K562 (cell line): ENCODE data around the gene PHF11. TPM values are rescaled to one million over a fixed set of nuclear protein-coding genes. Genes with fewer than 3 reads are reported as not detected.

Source experiments
- ATAC-seq: fragments of 200-7000 bp; cut with Tn5 transposase; 3 replicates; pipeline ENCODE4 v1.9.1; 2020; ENCODE audit warnings: moderate library complexity
- BruUV-seq: library from RNA; stranded (reverse); fragments of 400-500 nt; replicated peaks from 2 replicates; lab custom pipeline; 2021; lab: Mats Ljungman, UMichigan
- CTCF ChIA-PET: fragments of 300-600 bp; formaldehyde crosslinking; extraction: SDS; loops from one replicate; lab custom pipeline; 2021; ENCODE audit warnings: low intra/inter-chr PET ratio; lab: Yijun Ruan, JAX
- POLR2A ChIA-PET: fragments of 300-600, 350-650 bp; sonication (Branson Sonifier 250); formaldehyde crosslinking; extraction: SDS; loops from one replicate; lab custom pipeline; 2021; ENCODE audit warnings: antibody characterized with exemption, inconsistent platforms; lab: Yijun Ruan, JAX
- DNase-seq, 4 experiments: peaks; one replicate each; pipeline versions ENCODE4 v3.0.0 to v3.0.0-alpha.2; 2011 to 2018; ENCODE audit warnings: low spot score in 3 of 4, mixed read lengths in 3 of 4; ENCODE audit errors: extremely low read depth in 1 of 4
- FAIRE-seq: peaks from 2 replicates; lab custom pipeline; 2011; peaks lifted over from hg19 to GRCh38; lab: Jason Lieb, UNC
- H2AFZ ChIP-seq: 2 replicates; pipeline ENCODE4 v1.6.0; 2011; ENCODE audit warnings: low read depth, low read length, control low read depth, inconsistent platforms
- H3K27ac ChIP-seq: fragments of 200-600 bp; 3 replicates; pipeline ENCODE4 v1.8.0; 2011; ENCODE audit warnings: low read depth, mild to moderate bottlenecking, control low read depth, inconsistent platforms, low read length, moderate library complexity, mixed read lengths; ENCODE audit errors: extremely low read depth
- H3K27me3 ChIP-seq, 2 experiments: fragments of 300-600 bp in 1 of 2; 2 replicates in 1 of 2; 3 replicates in 1 of 2; pipeline versions ENCODE4 v1.6.0 to v1.8.0; 2011; ENCODE audit warnings: inconsistent platforms in 2 of 2, low read length in 2 of 2, mild to moderate bottlenecking in 1 of 2, mixed read lengths in 1 of 2, moderate library complexity in 1 of 2; ENCODE audit not compliant: control insufficient read depth in 2 of 2, insufficient read depth in 2 of 2
- H3K36me3 ChIP-seq: fragments of 300-600 bp; 3 replicates; pipeline ENCODE4 v1.8.0; 2011; ENCODE audit warnings: mild to moderate bottlenecking, low read length, inconsistent platforms; ENCODE audit not compliant: control insufficient read depth, insufficient read depth
- H3K4me1 ChIP-seq, 2 experiments: fragments of 200-600 bp in 1 of 2; replicated peaks in 1 of 2; 2 replicates in 1 of 2; 3 replicates in 1 of 2; pipeline versions ENCODE4 v1.5.1 to v1.8.0; 2011; ENCODE audit warnings: inconsistent platforms in 2 of 2, low read length in 2 of 2, mild to moderate bottlenecking in 1 of 2, mixed read lengths in 1 of 2, moderate library complexity in 1 of 2; ENCODE audit not compliant: control insufficient read depth in 2 of 2, insufficient read depth in 2 of 2
- H3K4me2 ChIP-seq: 2 replicates; pipeline ENCODE4 v1.6.1; 2011; ENCODE audit warnings: low read length, control low read depth, inconsistent platforms, mixed read lengths; ENCODE audit not compliant: insufficient read depth
- H3K4me3 ChIP-seq: fragments of 200-600 bp; sonication (generic), shearing (Covaris generic); 2 replicates; pipeline ENCODE4 v1.5.1; 2016; ENCODE audit warnings: control low read depth, inconsistent platforms
- H3K79me2 ChIP-seq: fragments of 200-600 bp; 3 replicates; pipeline ENCODE4 v1.8.0; 2011; ENCODE audit warnings: low read length, inconsistent platforms; ENCODE audit not compliant: control insufficient read depth, insufficient read depth
- H3K9ac ChIP-seq, 2 experiments: 2 replicates each; pipeline versions ENCODE4 v1.6.0 to v1.6.1; 2011; ENCODE audit warnings: low read depth in 2 of 2, low read length in 2 of 2, control low read depth in 1 of 2, inconsistent platforms in 1 of 2, mild to moderate bottlenecking in 1 of 2, mixed read lengths in 1 of 2; ENCODE audit not compliant: insufficient read depth in 1 of 2
- H3K9me1 ChIP-seq: one replicate; pipeline ENCODE4 v1.6.0; 2011; ENCODE audit warnings: inconsistent platforms, mild to moderate bottlenecking, low read length, moderate library complexity; ENCODE audit not compliant: control insufficient read depth, insufficient read depth
- H3K9me3 ChIP-seq: replicated peaks from 2 replicates; pipeline ENCODE4 v1.5.1; 2011; ENCODE audit warnings: low read depth, low read length, inconsistent platforms; ENCODE audit not compliant: control insufficient read depth, insufficient read depth
- H4K20me1 ChIP-seq: replicated peaks from 2 replicates; pipeline ENCODE4 v1.6.1; 2011; ENCODE audit warnings: low read length, inconsistent platforms, mixed read lengths; ENCODE audit not compliant: control insufficient read depth, insufficient read depth
- ARID4B ChIP-seq: sonication (generic); formaldehyde crosslinking; IDR thresholded peaks from 2 replicates; pipeline ENCODE4 v1.8.0; 2022; ENCODE audit warnings: mild to moderate bottlenecking, missing genetic modification reagents
- CBX8 ChIP-seq: fragments of 200-600 bp; sonication (generic); IDR thresholded peaks from 2 replicates; pipeline ENCODE4 v1.6.1; 2012; ENCODE audit warnings: borderline replicate concordance, mixed run types, low read depth, mild to moderate bottlenecking, moderate library complexity, mixed read lengths, low read length, control low read depth, inconsistent platforms; ENCODE audit not compliant: poor library complexity, severe bottlenecking; ENCODE audit errors: extremely low read depth
- FOSL1 ChIP-seq: fragments of 200-800 bp; sonication (Bioruptor generic); conservative IDR thresholded peaks from 2 replicates; pipeline ENCODE4 v1.6.1; 2016; ENCODE audit warnings: missing genetic modification characterization, missing compliant biosample characterization
- MEIS2 ChIP-seq: fragments of 450-650 bp; IDR thresholded peaks from 2 replicates; pipeline ENCODE4 v1.6.1; 2014; ENCODE audit warnings: mild to moderate bottlenecking; ENCODE audit not compliant: partially characterized antibody
- MYNN ChIP-seq, 2 experiments: sonication (generic); formaldehyde crosslinking in 1 of 2; IDR thresholded peaks; 2 replicates each; pipeline versions ENCODE4 v1.5.0 to v1.6.1; 2016 to 2020; ENCODE audit warnings: antibody characterized with exemption in 1 of 2, missing genetic modification reagents in 1 of 2
- NFXL1 ChIP-seq: fragments of 450-650 bp; formaldehyde crosslinking; IDR thresholded peaks from 2 replicates; pipeline ENCODE4 v1.4.0; 2021; ENCODE audit warnings: mild to moderate bottlenecking
- NR4A1 ChIP-seq, 2 experiments: fragments of 250-450 bp in 1 of 2; fragments of 450-650 bp in 1 of 2; sonication (Bioruptor Pico) in 1 of 2; IDR thresholded peaks; 2 replicates each; pipeline versions ENCODE4 v1.4.0 to v1.6.1; 2016 to 2020; ENCODE audit warnings: mild to moderate bottlenecking in 2 of 2, missing compliant biosample characterization in 1 of 2, missing genetic modification characterization in 1 of 2, moderate library complexity in 1 of 2
- PCBP1 ChIP-seq: fragments of 200-400 bp; formaldehyde crosslinking; IDR thresholded peaks from 2 replicates; pipeline ENCODE4 v1.6.1; 2018; ENCODE audit warnings: mild to moderate bottlenecking, low read depth, low read length; ENCODE audit not compliant: poor library complexity, severe bottlenecking
- ZNF124 ChIP-seq: sonication (generic); formaldehyde crosslinking; IDR thresholded peaks from 2 replicates; pipeline ENCODE4 v1.8.1; 2022; ENCODE audit warnings: missing genetic modification reagents
- WGBS: fragments of 100-300 bp; shearing (Covaris generic); methylation state at CpG from one replicate; pipeline ENCODE4 v1.1.6; 2016; ENCODE audit warnings: low coverage, mixed read lengths; ENCODE audit not compliant: insufficient coverage; ENCODE audit errors: missing lambda C conversion rate; 5-methylcytosine and 5-hydroxymethylcytosine counted together
- in situ Hi-C: fragments of 300-500 bp; cut with MboI; formaldehyde crosslinking; loops from 4 replicates; pipeline ENCODE4 v1.15.0; 2018; ENCODE audit warnings: inconsistent platforms, mixed read lengths
- intact Hi-C: fragments of 100-400 bp; cut with micrococcal nuclease; formaldehyde crosslinking; loops from 2 replicates; pipeline ENCODE4 v1.14.2; 2022
- polyA plus RNA-seq, 8 experiments: library from polyadenylated mRNA; depleted of rRNA in 4 of 8; stranded (reverse) in 5 of 8; unstranded in 3 of 8; fragments of >200 nt; fragmentation: Nextera tagmentation in 2 of 8; fragmentation: Illumina TruSeq in 1 of 8; extraction: Ambion mirVana in 2 of 8; extraction: Trizol in 1 of 8; gene quantifications; 2 replicates each; pipeline versions ENCODE4 v1.2.1 to v1.2.3, GENCODE V29; 2011 to 2014; ENCODE audit warnings: inconsistent platforms in 1 of 8, missing spikeins in 1 of 8
- total RNA-seq, 7 experiments: library from RNA; depleted of rRNA in 6 of 7; stranded (reverse); fragments of >200 nt in 6 of 7; fragmentation: Illumina TruSeq in 2 of 7; extraction: Trizol in 2 of 7; gene quantifications; 2 replicates each; pipeline versions ENCODE4 v1.2.1 to v1.2.3, GENCODE V29; 2011 to 2021; ENCODE audit warnings: low replicate concordance in 1 of 7

Gene PHF11
- total and polyA plus RNA-seq, 9 of the 15 experiments (the other 6 are each of a cell fraction or from before 2014, with no cell fraction given): 1.9 to 7.0 (median 5.3) TPM

GRCh38 chr13:49498206-49498605 is 2.5 kb downstream of the PHF11 start:
- Histone ChIP-seq H3K79me2 (no peaks in the 10 kb centered on the region), H4K20me1 (no peaks in the 10 kb centered on the region), H3K27ac (no peak overlapping the region), H3K27me3 (no peaks in the 10 kb centered on the region), H3K4me2 (no peak overlapping the region), H3K4me3 (no peak overlapping the region), H3K4me1 (peaks cover 6 to 12% of the 10 kb centered on the region in 2 experiments; a peak in 4 of 5 replicates), H2AFZ (no peak overlapping the region), H3K36me3 (no peaks in the 10 kb centered on the region), H3K9ac (no peak overlapping the region; a peak in 1 of 4 replicates), H3K9me1 (no peaks in the 10 kb centered on the region), H3K9me3 (no peaks in the 10 kb centered on the region)
- DNase-seq (no peak), ATAC-seq (no peak), FAIRE-seq (no peak)
- BruUV-seq: no TSS peak
- 67% methylated on average over 4 of the region's 4 CpGs for WGBS
- ChIA-PET CTCF (no interaction called here), POLR2A (no interaction called here)
- in situ Hi-C loops: no loop called here
- TF ChIP-seq MEIS2 (peak; percentile 50), ZNF124 (CRISPR knock-in tag) (no peak)
- intact Hi-C loops: no loop called here

GRCh38 chr13:49499889-49500660 is 4.3 kb downstream of the PHF11 start:
- H2AFZ ChIP-seq: no peak overlapping the region
- CTCF ChIA-PET: no interaction called here
- no peaks in the 10 kb centered on the region for H3K9me3 ChIP-seq
- intact Hi-C loops: no loop called here
- no peak for FAIRE-seq
- no TSS peak for BruUV-seq
- H3K4me1 ChIP-seq: peaks cover 4 to 6% of the 10 kb centered on the region in 2 experiments; a peak in 3 of 5 replicates
- H3K4me3 ChIP-seq: no peak overlapping the region
- H4K20me1 ChIP-seq: no peaks in the 10 kb centered on the region
- no peaks in the 10 kb centered on the region for H3K79me2 ChIP-seq
- no peaks in the 10 kb centered on the region for H3K27me3 ChIP-seq
- in situ Hi-C loops: no loop called here
- POLR2A ChIA-PET: no interaction called here
- no peak for ATAC-seq
- no peak for DNase-seq
- no peaks in the 10 kb centered on the region for H3K36me3 ChIP-seq
- WGBS: 36% methylated on average over 5 of the region's 6 CpGs
- H3K4me2 ChIP-seq: no peak overlapping the region
- H3K27ac ChIP-seq: no peak overlapping the region
- H3K9ac ChIP-seq: no peak overlapping the region
- no peaks in the 10 kb centered on the region for H3K9me1 ChIP-seq
- TF ChIP-seq NR4A1 (CRISPR knock-in tag; IDR thresholded peaks at IDR 0.05) (no peak), NR4A1 (tag; IDR thresholded peaks at IDR 0.05) (no peak), ARID4B (no peak), NFXL1 (CRISPR knock-in tag) (no peak), FOSL1 (tag) (peak; percentile 56), CBX8 (no peak), MYNN (IDR thresholded peaks at IDR 0.05) (peak; percentile 99), MYNN (CRISPR knock-in tag; IDR thresholded peaks at IDR 0.05) (peak; percentile 85), PCBP1 (no peak)
